HCT116 (cell line): ENCODE measurements around the gene PGM2L1.

Experiments used
- CTCF ChIP-seq, 3 experiments: fragments of 200-600 bp in 1 of 3; sonication (generic) in 1 of 3; IDR thresholded peaks in 2 of 3; conservative IDR thresholded peaks in 1 of 3; 2 replicates each; pipeline ENCODE4 v1.5.1; 2012 to 2017; ENCODE audit warnings: low read depth in 2 of 3, low read length in 2 of 3, antibody characterized with exemption in 1 of 3, borderline replicate concordance in 1 of 3, control low read depth in 1 of 3, mild to moderate bottlenecking in 1 of 3, mixed read lengths in 1 of 3, mixed run types in 1 of 3, moderate library complexity in 1 of 3; ENCODE audit not compliant: insufficient read depth in 1 of 3
- EZH2 ChIP-seq: fragments of 200-600 bp; sonication (generic); IDR thresholded peaks from 2 replicates; pipeline ENCODE4 v1.6.1; 2017; ENCODE audit warnings: antibody characterized with exemption, mixed run types
- POLR2AphosphoS5 ChIP-seq: IDR thresholded peaks from 2 replicates; pipeline ENCODE4 v1.6.1; 2011; ENCODE audit warnings: mild to moderate bottlenecking, low read depth, low read length, moderate library complexity

- TF ChIP-seq CTCF (IDR thresholded peaks at IDR 0.05 in 2 of 3, conservative IDR thresholded peaks at IDR 0.05 in 1 of 3; ENCODE audit: borderline replicate concordance in 1 of 3, insufficient read depth in 1 of 3, low read depth in 2 of 3, low read length in 2 of 3), result no peak
- no peak for TF ChIP-seq EZH2
- no peak for TF ChIP-seq POLR2AphosphoS5
These were observed 87.4 kb downstream of the PGM2L1 start for GRCh38 chr11:74310857-74311256.
